HEK293 (cell line): ENCODE measurements around the gene MBOAT2.

Experiments
- CTCF ChIP-seq: fragments of 450-650 bp; formaldehyde crosslinking; IDR thresholded peaks from 2 replicates; pipeline ENCODE4 v1.5.1; 2016; ENCODE audit warnings: missing biosample characterization, missing genetic modification characterization
- HOXD13 ChIP-seq: sonication (generic); formaldehyde crosslinking; IDR thresholded peaks from 2 replicates; pipeline ENCODE4 v1.8.0; 2022; ENCODE audit warnings: missing genetic modification reagents, borderline replicate concordance
- KLF16 ChIP-seq: fragments of 450-650 bp; formaldehyde crosslinking; IDR thresholded peaks from 2 replicates; pipeline ENCODE4 v1.5.1; 2017; ENCODE audit warnings: missing biosample characterization, missing genetic modification characterization
- MZF1 ChIP-seq: fragments of 450-650 bp; formaldehyde crosslinking; IDR thresholded peaks from 2 replicates; pipeline ENCODE4 v1.5.1; 2017; ENCODE audit warnings: missing biosample characterization, missing genetic modification characterization, borderline replicate concordance
- TCF7L2 ChIP-seq: IDR thresholded peaks from 2 replicates; pipeline ENCODE4 v1.6.1; 2011; ENCODE audit warnings: low read depth, mild to moderate bottlenecking, inconsistent platforms, low read length, moderate library complexity, borderline replicate concordance
- ZBTB17 ChIP-seq: fragments of 450-650 bp; formaldehyde crosslinking; IDR thresholded peaks from 2 replicates; pipeline ENCODE4 v1.5.1; 2016; ENCODE audit warnings: missing biosample characterization, missing genetic modification characterization
- ZBTB7A ChIP-seq: fragments of 450-650 bp; formaldehyde crosslinking; IDR thresholded peaks from 2 replicates; pipeline ENCODE4 v1.5.1; 2016; ENCODE audit warnings: low read depth, missing biosample characterization, missing genetic modification characterization
- ZBTB8A ChIP-seq: fragments of 450-650 bp; formaldehyde crosslinking; IDR thresholded peaks from 2 replicates; pipeline ENCODE4 v1.5.1; 2016; ENCODE audit warnings: missing biosample characterization, missing genetic modification characterization
- ZNF19 ChIP-seq: fragments of 450-650 bp; formaldehyde crosslinking; IDR thresholded peaks from 2 replicates; pipeline ENCODE4; 2016; ENCODE audit warnings: missing biosample characterization, missing genetic modification characterization, low read depth
- ZNF350 ChIP-seq: fragments of 450-650 bp; formaldehyde crosslinking; IDR thresholded peaks from 2 replicates; pipeline ENCODE4 v1.5.0; 2017; ENCODE audit warnings: missing biosample characterization, mild to moderate bottlenecking, missing genetic modification characterization
- ZNF544 ChIP-seq: fragments of 450-650 bp; formaldehyde crosslinking; IDR thresholded peaks from 2 replicates; pipeline ENCODE4 v1.5.0; 2017; ENCODE audit warnings: missing biosample characterization, missing genetic modification characterization
- ZNF600 ChIP-seq: fragments of 450-650 bp; formaldehyde crosslinking; IDR thresholded peaks from 2 replicates; pipeline ENCODE4 v1.5.1; 2016; ENCODE audit warnings: missing biosample characterization, missing genetic modification characterization
- ZNF707 ChIP-seq: fragments of 450-650 bp; formaldehyde crosslinking; IDR thresholded peaks from 2 replicates; pipeline ENCODE4 v1.5.1; 2016; ENCODE audit warnings: missing biosample characterization, missing genetic modification characterization

GRCh38 chr2:8851811-8852560 lies 151.5 kb downstream of the MBOAT2 start:
- TF ChIP-seq ZNF350 (tag by site-specific recombination): no peak
- TF ChIP-seq ZBTB17 (tag by site-specific recombination): no peak
- no peak for TF ChIP-seq ZNF707 (tag by site-specific recombination)
- TF ChIP-seq TCF7L2: no peak
- TF ChIP-seq CTCF (tag by site-specific recombination): no peak
- TF ChIP-seq ZNF600 (tag by site-specific recombination): no peak
- TF ChIP-seq ZBTB8A (tag by site-specific recombination): no peak
- TF ChIP-seq ZBTB7A (tag by site-specific recombination): no peak
- TF ChIP-seq MZF1: no peak
- no peak for TF ChIP-seq ZNF19 (tag by site-specific recombination)
- no peak for TF ChIP-seq HOXD13 (CRISPR knock-in tag)
- no peak for TF ChIP-seq KLF16 (tag by site-specific recombination)
- no peak for TF ChIP-seq ZNF544
